HepG2 (cell line): ENCODE measurements around the gene STUB1. TPM values are rescaled to one million over a fixed set of nuclear protein-coding genes. Genes with fewer than 3 reads are reported as not detected.

Experiments used
- FOXK1 ChIP-seq: sonication (generic); formaldehyde crosslinking; IDR thresholded peaks from 2 replicates; pipeline ENCODE4 v1.4.0; 2020; ENCODE audit warnings: low read depth, missing genetic modification reagents, borderline replicate concordance
- HHEX ChIP-seq: IDR thresholded peaks from 2 replicates; pipeline ENCODE4 v1.6.1; 2016; ENCODE audit warnings: control low read depth
- ZKSCAN1 ChIP-seq: fragments of 150-350 bp; IDR thresholded peaks from 2 replicates; pipeline ENCODE4 v1.6.1; 2014; ENCODE audit warnings: low read length
- ZNF230 ChIP-seq: sonication (generic); formaldehyde crosslinking; IDR thresholded peaks from 2 replicates; pipeline ENCODE4 v1.4.0; 2020; ENCODE audit warnings: mild to moderate bottlenecking, missing genetic modification reagents
- ZNF282 ChIP-seq: fragments of 450-650 bp; IDR thresholded peaks from 2 replicates; pipeline ENCODE4 v1.6.1; 2018; ENCODE audit not compliant: partially characterized antibody
- ZNF317 ChIP-seq: sonication (generic); formaldehyde crosslinking; IDR thresholded peaks from 2 replicates; pipeline ENCODE4 v1.5.0; 2020; ENCODE audit warnings: mild to moderate bottlenecking, missing genetic modification reagents
- ZNF350 ChIP-seq: sonication (generic); formaldehyde crosslinking; IDR thresholded peaks from 2 replicates; pipeline ENCODE4 v1.4.0; 2020; ENCODE audit warnings: mild to moderate bottlenecking, low read depth, missing genetic modification reagents, borderline replicate concordance
- ZSCAN29 ChIP-seq: sonication (generic); formaldehyde crosslinking; conservative IDR thresholded peaks from 2 replicates; pipeline ENCODE4 v1.4.0; 2020; ENCODE audit warnings: mild to moderate bottlenecking, missing genetic modification reagents
- polyA plus RNA-seq, 8 experiments: library from polyadenylated mRNA; depleted of rRNA in 3 of 8; stranded (reverse) in 7 of 8; unstranded in 1 of 8; fragments of >200 nt; fragmentation: Illumina TruSeq in 4 of 8; extraction: Trizol in 4 of 8; gene quantifications; 2 replicates each; pipeline versions ENCODE4 v1.2.1 to v1.2.3, GENCODE V29; 2011 to 2016; ENCODE audit warnings: low read depth in 4 of 8, missing spikeins in 1 of 8, mixed read lengths in 1 of 8; ENCODE audit not compliant: insufficient read depth in 1 of 8
- total RNA-seq, 5 experiments: library from RNA; depleted of rRNA; stranded (reverse); fragments of >200 nt; fragmentation: Illumina TruSeq; extraction: Trizol; gene quantifications; 2 replicates each; pipeline ENCODE4 v1.2.3, GENCODE V29; 2016; ENCODE audit warnings: low read depth in 1 of 5
- TF ChIP-seq, protein P1 (sequence below): sonication (generic); formaldehyde crosslinking; IDR thresholded peaks from 2 replicates; pipeline ENCODE4 v1.4.0; 2020; ENCODE audit warnings: mild to moderate bottlenecking, missing genetic modification reagents
- TF ChIP-seq, protein P2 (sequence below): sonication (generic); formaldehyde crosslinking; IDR thresholded peaks from 2 replicates; pipeline ENCODE4 v1.8.1; 2022; ENCODE audit warnings: low read depth, mild to moderate bottlenecking, missing genetic modification reagents
- TF ChIP-seq, protein P3 (sequence below): IDR thresholded peaks from 2 replicates; pipeline ENCODE4 v1.6.1; 2016; ENCODE audit warnings: mild to moderate bottlenecking
- TF ChIP-seq, protein P4 (sequence below): sonication (generic); formaldehyde crosslinking; IDR thresholded peaks from 2 replicates; pipeline ENCODE4 v1.4.0; 2020; ENCODE audit warnings: mild to moderate bottlenecking, missing genetic modification reagents
- TF ChIP-seq, protein P5 (sequence below): conservative IDR thresholded peaks from 2 replicates; pipeline ENCODE4 v1.6.1; 2018; ENCODE audit warnings: missing genetic modification reagents

The STUB1 gene
- total and polyA plus RNA-seq, 2 of the 13 experiments (the other 11 are each of a cell fraction or from before 2014, with no cell fraction given): 52.9 to 78.2 TPM

DNA sequence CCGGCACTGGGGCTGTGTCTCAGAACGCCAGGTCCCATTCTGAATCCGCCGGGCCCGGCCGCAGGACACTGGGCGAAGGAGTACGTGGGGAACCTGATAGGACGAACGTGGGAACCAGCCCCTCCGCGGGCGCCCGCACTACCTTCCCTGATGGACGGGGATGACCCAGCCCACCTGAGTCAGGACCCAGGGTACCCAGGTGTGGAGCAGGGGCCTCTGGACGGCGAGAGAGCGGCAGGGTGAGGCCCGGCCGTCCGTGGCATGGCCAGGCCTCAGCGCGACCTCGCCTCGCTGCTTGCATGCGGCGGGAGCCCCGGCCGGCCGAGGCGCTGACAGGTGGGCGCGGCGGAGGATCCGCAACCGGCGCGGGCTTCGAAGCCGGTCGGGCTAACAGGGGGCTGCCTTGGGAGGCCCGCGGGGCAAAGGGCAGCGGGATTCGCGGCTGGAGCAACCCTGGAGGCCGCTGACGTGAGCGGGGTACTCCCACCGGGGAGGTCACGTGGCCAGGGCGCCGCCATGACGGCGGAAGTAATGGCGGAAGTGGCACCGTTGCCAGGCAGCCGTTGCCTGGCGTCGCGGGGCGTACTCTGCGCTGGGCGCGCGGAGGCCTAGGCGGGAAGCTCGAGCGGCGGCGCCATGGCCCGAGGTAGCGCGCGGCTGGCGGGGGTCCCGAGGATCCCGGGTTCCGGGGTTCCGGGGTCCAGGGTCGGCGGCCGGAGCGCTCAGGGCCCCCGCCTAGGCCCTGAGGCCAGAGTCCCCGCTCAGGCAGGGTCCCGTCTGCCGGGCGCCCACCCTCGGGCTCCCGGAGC is 31.2 kb upstream of the STUB1 start, which contains the start of gene WDR90 (continued):
- TF ChIP-seq, protein P1, sequence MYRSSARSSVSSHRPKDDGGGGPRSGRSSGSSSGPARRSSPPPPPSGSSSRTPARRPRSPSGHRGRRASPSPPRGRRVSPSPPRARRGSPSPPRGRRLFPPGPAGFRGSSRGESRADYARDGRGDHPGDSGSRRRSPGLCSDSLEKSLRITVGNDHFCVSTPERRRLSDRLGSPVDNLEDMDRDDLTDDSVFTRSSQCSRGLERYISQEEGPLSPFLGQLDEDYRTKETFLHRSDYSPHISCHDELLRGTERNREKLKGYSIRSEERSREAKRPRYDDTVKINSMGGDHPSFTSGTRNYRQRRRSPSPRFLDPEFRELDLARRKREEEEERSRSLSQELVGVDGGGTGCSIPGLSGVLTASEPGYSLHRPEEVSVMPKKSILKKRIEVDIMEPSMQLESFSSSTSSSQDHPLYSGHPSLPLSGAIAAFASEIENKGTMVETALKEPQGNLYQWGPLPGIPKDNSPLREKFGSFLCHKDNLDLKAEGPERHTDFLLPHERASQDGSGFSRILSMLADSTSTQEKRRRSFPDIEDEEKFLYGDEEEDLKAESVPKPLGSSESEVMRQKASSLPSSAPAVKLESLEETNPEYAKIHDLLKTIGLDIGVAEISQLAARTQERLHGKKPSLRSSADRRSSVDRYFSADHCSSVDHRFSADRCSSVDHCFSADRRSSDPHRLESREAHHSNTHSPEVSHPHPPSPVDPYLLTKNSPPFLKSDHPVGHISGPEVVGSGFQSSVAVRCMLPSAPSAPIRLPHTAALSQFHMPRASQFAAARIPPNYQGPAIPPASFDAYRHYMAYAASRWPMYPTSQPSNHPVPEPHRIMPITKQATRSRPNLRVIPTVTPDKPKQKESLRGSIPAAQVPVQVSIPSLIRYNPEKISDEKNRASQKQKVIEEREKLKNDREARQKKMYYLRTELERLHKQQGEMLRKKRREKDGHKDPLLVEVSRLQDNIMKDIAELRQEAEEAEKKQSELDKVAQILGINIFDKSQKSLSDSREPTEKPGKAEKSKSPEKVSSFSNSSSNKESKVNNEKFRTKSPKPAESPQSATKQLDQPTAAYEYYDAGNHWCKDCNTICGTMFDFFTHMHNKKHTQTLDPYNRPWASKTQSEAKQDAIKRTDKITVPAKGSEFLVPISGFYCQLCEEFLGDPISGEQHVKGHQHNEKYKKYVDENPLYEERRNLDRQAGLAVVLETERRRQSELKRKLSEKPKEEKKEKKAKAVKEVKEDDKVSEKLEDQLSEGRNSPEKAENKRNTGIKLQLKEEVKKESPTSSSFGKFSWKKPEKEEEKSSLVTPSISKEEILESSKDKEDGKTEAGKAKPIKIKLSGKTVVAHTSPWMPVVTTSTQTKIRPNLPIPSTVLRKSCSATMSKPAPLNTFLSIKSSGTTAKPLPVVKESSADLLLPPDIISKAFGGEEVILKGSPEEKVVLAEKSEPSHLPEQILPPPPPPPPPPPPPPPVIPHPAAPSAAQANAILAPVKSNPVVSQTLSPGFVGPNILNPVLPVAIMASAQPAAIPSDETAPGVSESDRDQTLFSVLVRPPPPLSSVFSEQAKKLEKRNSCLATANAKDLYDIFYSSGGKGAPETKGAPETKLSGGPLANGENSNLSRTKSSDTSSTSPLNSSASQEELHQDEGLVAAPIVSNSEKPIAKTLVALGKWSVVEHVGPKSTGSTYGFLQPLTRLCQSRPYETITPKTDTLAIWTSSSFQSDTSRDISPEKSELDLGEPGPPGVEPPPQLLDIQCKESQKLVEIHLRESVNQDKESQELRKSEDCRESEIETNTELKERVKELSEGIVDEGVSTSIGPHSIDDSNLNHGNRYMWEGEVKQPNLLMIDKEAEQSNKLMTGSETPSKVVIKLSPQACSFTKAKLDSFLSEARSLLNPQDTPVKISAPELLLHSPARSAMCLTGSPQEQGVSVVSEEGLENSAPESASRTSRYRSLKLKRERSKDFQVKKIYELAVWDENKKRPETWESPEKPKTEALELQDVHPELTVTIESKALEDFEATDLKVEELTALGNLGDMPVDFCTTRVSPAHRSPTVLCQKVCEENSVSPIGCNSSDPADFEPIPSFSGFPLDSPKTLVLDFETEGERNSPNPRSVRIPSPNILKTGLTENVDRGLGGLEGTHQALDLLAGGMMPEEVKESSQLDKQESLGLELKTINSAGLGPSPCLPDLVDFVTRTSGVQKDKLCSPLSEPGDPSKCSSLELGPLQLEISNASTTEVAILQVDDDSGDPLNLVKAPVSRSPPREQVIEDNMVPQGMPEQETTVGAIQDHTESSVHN (CRISPR knock-in tag): no peak; the same call in 1 of the 2 replicates
- TF ChIP-seq ZNF317 (CRISPR knock-in tag): no peak
- no peak; the same call in 1 of the 2 replicates for TF ChIP-seq ZKSCAN1
- TF ChIP-seq, protein P2, sequence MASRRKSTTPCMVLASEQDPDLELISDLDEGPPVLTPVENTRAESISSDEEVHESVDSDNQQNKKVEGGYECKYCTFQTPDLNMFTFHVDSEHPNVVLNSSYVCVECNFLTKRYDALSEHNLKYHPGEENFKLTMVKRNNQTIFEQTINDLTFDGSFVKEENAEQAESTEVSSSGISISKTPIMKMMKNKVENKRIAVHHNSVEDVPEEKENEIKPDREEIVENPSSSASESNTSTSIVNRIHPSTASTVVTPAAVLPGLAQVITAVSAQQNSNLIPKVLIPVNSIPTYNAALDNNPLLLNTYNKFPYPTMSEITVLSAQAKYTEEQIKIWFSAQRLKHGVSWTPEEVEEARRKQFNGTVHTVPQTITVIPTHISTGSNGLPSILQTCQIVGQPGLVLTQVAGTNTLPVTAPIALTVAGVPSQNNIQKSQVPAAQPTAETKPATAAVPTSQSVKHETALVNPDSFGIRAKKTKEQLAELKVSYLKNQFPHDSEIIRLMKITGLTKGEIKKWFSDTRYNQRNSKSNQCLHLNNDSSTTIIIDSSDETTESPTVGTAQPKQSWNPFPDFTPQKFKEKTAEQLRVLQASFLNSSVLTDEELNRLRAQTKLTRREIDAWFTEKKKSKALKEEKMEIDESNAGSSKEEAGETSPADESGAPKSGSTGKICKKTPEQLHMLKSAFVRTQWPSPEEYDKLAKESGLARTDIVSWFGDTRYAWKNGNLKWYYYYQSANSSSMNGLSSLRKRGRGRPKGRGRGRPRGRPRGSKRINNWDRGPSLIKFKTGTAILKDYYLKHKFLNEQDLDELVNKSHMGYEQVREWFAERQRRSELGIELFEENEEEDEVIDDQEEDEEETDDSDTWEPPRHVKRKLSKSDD (CRISPR knock-in tag): peak; percentile 69; the same call in 1 of the 2 replicates
- no peak for TF ChIP-seq HHEX (CRISPR knock-in tag)
- TF ChIP-seq ZNF282: no peak
- TF ChIP-seq FOXK1 (CRISPR knock-in tag): peak; percentile 71; the same call in 1 of the 2 replicates
- TF ChIP-seq, protein P3, sequence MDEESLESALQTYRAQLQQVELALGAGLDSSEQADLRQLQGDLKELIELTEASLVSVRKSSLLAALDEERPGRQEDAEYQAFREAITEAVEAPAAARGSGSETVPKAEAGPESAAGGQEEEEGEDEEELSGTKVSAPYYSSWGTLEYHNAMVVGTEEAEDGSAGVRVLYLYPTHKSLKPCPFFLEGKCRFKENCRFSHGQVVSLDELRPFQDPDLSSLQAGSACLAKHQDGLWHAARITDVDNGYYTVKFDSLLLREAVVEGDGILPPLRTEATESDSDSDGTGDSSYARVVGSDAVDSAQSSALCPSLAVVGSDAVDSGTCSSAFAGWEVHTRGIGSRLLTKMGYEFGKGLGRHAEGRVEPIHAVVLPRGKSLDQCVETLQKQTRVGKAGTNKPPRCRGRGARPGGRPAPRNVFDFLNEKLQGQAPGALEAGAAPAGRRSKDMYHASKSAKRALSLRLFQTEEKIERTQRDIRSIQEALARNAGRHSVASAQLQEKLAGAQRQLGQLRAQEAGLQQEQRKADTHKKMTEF (CRISPR knock-in tag): peak; percentile 92
- TF ChIP-seq ZNF350 (CRISPR knock-in tag): no peak; the same call in 1 of the 2 replicates
- TF ChIP-seq ZSCAN29 (CRISPR knock-in tag): peak; percentile 66
- peak; percentile 19; the same call in 1 of the 2 replicates for TF ChIP-seq ZNF230
- TF ChIP-seq, protein P4, sequence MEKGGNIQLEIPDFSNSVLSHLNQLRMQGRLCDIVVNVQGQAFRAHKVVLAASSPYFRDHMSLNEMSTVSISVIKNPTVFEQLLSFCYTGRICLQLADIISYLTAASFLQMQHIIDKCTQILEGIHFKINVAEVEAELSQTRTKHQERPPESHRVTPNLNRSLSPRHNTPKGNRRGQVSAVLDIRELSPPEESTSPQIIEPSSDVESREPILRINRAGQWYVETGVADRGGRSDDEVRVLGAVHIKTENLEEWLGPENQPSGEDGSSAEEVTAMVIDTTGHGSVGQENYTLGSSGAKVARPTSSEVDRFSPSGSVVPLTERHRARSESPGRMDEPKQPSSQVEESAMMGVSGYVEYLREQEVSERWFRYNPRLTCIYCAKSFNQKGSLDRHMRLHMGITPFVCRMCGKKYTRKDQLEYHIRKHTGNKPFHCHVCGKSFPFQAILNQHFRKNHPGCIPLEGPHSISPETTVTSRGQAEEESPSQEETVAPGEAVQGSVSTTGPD (CRISPR knock-in tag): no peak
- TF ChIP-seq, protein P5, sequence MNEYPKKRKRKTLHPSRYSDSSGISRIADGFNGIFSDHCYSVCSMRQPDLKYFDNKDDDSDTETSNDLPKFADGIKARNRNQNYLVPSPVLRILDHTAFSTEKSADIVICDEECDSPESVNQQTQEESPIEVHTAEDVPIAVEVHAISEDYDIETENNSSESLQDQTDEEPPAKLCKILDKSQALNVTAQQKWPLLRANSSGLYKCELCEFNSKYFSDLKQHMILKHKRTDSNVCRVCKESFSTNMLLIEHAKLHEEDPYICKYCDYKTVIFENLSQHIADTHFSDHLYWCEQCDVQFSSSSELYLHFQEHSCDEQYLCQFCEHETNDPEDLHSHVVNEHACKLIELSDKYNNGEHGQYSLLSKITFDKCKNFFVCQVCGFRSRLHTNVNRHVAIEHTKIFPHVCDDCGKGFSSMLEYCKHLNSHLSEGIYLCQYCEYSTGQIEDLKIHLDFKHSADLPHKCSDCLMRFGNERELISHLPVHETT (CRISPR knock-in tag): peak; percentile 90
